SIG-M5 treated with dmso at 0.1 percent for 504 hours (cell line): Measurements from ENCODE around the gene PI4KA.
"Not testable (repeated sequence)": the region's sequence is repeated elsewhere in the genome, so short reads cannot be mapped to it uniquely, and the experiment has no call there.

Source experiments
- DNase-seq: peaks from one replicate; lab custom pipeline; 2025; ENCODE audit not compliant: unreplicated experiment; lab: John Stamatoyannopoulos, UW

Gene PI4KA

DNA sequence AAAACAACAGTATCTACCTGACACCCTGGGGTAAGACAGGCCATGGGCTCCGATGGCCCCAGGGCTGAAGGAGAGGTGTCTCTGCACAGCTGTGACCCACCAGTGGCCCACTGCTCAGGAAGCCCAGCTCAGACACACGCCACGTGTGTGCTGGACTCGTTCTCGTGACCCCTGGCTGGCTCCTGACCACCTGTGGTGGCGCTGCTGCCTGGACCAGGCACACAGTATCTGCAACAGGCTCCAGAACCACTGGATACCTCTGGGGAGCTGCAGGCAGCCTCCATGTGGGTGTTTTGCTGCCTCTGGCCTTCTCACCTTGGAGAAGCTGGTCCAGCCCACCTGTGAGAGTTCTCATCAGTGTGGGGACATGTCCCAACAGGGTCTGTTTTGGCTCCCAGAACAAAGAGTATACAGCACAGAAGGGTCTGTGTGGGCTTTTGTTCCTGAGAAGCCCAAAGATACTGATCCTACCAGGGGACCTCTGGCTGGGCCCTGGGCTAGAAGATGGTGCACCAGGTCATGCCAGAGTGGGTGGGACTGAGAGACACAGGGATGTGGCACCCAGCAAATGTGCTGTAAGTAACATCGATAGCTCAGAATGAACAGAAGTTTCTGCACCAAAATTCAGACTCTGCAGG, 106.4 kb downstream of the PI4KA start:
- DNase-seq, result no peak

DNA sequence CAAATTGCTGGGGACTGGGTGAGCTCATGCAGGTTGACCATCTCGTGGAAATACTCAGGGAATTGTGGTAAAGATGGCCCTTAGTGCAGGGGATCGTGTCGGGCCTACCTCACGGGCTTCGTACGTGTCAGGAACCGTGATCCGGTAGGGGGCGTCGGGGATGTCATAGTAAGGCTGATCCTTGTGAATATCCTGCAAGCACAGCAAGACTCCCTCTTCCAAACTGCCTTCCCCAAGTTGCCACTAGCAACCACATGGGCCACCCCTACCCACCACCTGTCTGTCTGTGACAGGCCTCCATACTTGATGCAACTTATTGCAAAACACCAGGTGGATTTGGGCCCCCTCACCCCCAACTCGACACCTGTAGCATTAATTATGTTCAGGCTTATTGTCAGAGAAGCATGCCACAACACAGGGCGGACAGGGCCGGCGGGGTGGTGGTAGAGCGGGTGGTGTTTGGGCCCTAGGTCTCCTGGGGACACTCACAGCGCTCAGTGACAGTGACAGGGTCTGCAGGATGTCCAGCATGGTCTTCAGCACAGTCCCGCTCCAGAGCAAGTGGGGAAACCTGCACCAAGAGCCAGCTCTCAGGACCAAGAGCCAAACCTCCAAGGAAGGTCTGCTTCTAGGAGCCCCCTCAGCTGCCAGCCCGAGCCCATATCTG, 107.3 kb downstream of the PI4KA start:
- no peak for DNase-seq

DNA sequence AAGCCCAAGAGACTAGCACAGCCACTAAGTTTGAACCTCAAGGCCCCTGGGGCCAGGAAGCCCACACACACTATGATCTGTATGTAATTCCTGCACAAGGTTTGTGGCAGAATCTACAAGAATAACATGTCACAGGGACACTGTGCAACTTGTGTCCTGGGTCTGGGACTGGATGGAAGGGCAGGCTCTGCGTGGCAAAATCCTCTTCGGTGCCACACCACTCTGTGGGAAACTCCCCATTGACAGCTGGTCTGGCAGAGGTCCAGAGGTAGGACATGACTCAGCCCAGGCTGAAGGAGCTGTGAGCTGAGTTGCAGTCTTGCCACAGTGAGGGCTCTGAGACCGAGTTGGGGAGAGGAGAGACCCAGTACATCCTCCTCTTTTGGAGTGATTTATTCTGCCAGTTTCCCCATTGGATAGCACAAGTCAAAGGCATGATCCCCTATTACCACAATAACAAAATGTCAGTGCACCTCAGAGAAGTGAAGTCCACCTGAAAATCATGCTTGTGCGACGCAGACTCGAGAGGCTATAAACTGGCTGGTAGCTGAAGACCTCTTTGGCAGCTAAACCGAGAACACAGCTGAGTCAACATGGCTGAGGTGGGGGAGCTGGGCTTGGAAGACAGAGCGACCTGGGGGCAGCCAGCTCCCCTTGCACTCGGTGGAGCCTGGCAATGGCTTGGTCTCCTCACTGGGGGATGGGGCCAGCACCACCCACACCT, 108.0 kb downstream of the PI4KA start:
- no peak for DNase-seq

DNA sequence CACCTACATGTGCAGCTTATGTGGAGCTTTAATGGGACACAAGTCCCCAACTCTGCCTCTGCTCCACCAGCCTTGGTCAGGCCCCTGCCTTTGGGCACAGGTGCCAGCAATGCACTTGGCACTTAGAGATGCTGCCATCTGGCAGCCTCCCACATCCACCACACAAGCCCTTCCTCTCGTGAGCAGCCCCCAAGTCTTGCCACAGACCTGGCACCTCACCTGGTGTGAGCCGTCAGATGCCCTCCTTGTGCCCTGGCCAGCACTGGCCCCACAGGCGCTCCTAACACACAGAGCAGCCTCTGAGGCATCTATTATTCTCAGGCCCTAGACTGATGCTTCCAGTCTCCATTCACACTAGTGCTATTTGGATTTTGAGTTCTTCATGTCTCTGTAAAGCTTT, 109.2 kb downstream of the PI4KA start:
- no peak for DNase-seq

DNA sequence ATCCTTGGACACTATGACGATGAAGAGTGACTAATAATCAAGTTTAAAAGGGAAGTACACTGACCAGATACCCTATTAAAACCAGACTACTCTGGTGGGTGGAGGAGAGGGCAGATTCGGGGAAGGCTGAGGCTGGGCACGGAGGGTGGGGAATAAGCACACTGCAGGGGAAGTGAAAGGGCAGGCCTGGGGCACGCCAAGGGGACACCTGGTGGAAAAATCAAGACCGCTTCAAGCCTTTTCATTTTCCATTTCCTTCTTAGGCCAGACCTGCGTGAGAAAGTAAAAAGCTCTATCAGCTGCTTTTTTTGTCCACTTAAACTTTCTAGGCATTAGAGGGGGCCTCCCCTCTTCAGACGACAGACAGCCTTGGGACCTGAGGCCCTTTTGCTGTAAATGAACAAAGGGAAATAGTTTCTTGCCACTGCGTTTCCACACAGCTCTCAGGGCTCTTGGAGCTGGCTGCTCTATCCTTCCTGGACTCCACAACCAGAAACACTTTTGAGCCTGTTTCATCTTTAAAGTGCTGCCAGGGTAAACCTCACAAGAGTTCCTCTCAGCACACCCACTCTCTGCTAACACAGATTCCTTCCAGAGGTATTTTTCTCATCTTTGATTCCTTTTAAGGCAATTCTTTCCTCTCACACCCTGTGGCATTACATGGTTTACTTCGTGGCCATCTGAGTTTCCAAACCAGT, 109.7 kb downstream of the PI4KA start:
- no peak for DNase-seq

DNA sequence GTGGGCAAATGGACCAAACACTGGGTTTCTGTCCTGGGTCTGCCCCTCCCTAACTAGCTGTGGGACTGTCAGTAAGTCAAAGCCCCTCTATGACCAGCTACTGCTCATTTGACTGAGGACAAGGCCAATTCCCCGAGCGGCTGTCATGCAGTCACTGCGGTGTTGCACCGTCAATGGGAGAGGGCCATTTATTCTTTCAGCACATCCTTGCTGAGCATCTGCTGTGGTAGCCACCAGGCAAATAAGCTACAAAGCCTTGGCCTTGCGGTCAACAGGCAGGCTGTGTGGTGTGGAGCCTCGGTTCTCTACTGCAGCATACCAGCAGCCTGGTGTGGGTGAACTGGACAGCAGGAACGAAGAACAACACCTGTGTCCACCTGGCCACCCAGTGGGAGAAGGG, 110.5 kb downstream of the PI4KA start:
- DNase-seq, result no peak

DNA sequence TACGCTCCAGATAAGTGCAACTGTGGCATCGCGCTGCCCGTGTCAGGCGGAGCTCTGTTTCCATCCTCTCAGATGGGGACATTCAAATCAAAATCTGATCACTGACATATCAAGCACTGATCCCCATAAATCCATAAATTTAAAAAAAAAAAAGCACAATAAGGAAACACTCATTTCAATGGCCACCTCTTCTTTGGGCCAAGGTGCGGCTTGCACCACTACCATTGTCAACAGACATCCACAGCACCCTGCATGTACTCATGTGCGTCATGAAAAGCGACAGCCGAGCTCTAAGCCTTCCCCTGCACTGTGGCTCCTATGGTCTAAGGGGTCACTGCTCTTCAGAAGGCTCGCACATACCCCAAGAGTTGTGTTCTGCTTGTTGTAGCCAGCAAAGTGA, 111.4 kb downstream of the PI4KA start:
- DNase-seq, result no peak

DNA sequence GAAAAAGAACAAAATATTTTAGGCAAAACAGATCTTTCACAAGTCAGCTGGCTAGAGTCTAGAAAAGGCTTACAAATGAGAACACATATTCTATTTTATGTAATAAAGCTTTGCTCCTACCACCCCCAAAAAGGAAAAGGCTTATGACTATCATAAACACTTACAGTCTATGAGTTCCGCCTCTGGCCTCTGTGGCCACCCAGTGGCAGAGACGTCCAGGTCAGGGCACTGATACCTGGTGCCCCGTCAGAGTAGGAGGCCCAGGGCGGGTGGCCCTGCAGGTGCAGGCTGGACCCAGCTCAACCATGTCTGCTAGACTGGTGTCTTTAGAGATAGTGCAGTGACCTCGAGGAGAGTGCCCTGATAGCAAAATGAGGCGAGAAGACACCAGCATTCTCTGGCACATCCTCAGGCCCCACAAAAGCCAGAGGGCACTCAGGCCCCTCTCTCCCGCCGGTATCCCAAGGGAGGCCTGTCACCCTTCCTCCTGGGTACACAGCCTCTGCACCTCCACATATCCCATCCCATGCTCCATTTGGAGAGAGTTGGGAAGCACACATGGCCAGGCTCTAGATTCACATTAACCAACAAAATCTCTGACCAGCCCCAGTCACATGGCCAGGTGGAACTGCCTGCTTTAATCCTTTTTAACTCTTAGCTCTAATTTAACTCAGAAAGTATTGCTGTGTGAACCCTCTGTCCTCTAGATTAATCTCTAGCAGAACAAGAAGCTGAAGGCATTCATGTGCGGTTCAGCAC, 112.0 kb downstream of the PI4KA start:
- DNase-seq, result no peak

DNA sequence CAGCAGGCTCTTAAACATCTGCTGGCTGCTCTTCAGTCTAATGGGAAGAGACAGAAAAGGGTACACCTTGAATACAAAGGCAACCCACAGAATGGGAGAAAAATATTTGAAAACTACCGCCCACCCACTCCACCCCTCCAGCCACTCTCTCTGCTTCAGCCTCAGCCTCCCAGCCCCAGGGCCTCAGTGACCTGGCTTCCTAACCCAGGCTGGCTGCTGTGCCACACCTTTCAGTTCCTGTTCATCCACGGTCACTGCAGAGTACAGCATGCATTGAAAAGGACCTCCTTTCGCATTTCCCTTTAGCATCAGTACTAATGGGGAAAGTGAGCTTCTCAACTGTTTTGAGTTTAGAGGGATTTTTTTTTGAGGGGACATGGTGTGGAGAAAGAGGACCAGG, 113.5 kb downstream of the PI4KA start:
- DNase-seq, result no peak

DNA sequence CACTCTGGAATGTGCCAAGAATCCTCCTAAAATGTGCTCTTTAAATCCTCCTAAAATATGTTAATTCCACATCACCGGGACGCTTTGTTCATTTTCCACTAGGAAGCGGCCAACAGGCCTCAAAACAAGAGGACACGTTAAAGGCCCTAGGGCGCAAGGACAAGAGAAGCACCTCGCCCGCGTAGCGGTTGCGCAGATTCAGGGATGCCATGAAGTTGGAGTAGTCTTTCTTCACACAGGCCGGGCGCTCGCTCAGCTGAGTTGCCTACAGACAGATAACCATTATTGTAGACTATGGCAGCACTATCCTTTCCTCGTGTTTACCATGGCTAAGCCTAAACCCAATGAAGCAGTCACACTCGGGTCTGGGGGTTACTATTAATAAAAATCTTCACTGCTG, 114.2 kb downstream of the PI4KA start:
- no peak for DNase-seq

DNA sequence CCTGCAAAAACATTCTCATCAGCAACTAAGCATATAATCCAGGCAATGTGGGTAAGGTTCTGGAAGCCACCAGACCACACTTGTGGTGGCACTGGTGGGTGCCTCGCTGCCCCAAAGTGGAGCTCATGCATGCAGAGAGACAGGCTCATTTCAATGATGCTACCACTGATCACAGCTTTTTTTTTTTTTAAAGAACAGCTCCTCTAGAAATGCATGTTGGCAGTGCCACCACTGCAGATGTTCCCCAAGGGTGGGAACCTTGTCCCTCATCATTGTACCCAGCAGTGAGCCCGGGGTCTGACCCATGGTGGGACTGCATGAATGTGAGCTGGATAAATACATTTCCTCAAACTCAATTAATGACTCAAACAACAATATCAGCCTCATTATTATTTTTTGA, 115.8 kb downstream of the PI4KA start:
- DNase-seq, result no peak

DNA sequence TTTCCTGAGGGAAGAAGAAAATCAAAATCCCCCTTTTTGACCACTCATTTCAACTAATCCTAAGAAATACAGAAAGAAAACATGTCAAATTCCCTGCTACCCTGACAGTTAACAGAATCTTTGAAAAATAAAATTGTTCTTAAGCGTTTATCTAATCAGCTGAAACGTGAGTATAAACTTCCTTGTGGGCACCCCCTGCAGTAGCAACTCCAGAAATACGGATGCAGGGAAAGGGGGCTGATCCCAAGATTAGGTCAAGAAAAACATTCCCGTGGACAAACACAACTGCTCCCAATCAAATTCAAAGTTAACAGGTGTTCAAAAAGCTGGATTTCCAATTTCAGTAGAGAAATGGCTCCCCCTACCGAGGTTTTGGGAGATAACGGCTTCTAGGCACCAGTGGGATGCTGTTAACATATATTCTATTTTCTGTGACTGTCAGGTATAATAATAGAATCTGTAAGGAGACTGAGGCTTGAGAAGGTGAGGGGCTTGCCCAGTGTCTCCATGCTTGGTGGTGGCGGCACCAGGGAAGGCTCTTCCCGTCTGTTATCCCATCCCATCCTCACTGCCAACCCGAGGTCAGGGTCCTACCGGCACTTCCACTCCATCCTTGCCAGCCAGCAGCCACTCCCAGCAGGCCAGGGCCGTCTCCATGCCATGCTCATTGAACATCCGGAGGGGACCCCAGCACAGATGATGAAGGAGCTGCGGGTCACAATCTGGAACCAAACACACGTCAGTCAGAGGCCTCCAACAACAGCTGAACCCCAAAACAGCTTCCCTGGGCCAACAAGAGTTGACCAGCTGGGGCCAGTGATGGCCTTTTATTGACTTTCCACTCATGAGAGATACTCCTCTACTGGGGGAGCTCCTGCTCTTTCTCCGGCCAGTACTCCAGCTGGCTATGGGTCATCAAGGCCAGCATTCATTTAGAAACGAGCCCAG, 116.7 kb downstream of the PI4KA start:
- no peak for DNase-seq

DNA sequence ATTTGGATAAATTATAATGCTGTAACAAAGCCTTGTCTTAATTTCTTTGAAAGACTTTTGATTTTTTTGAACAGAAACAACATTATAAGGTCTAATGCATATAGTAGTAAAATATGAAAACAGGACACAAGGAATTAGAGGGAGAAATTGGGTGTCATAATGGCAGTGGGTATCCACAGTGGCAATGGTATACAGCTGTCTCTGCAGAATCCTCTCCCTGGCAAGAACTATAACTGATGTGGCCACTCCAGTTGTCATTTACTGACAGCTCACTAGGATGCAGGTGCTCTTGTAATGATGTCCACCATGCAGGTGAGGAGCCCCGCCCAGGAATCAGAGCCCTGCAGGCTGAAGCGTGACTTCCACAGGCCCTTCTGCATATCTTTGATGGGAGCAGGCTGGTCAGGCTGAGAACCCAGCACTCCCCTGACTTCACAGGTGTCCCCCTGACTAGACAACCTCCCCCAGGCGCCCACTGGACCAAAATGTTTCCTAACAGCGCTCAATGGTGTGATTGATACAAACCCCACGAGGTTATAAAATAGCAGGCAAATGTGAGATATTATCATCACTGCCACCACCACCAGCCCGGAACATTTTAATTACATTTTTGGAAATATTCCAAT, 117.5 kb downstream of the PI4KA start:
- no peak for DNase-seq

DNA sequence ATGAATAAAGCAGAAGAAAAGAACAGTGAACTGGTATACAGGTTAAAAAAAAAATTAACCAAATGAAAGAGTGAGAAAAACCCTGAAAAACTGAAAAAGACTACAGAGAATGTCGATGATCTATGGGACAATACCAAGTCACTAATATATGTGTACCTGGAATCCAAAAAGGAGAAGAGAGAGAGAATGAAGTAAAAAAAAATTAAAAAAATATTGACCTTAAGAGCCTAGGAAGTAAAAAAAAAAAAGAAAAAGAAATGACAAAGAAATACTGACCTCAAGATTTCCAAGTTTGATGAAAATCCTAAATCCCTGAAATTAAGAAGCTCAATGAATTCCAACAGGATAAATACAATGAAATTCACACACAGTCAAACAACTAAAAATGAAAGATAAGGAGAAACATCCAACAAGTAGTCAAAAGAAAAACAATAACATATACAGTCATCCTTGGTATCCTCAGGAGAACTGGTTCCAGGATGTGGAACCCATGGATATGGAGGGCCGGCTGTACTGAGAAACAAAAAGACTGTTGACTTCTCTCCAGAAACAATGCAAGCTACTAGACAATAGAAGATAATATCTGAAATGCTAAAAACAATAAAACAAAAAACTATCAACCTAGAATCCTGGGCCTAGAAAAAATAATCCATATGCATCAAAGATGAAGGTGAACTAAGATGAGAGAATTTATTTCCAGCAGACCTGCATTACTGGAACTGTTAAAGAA, 118.2 kb downstream of the PI4KA start:
- DNase-seq, result no peak

DNA sequence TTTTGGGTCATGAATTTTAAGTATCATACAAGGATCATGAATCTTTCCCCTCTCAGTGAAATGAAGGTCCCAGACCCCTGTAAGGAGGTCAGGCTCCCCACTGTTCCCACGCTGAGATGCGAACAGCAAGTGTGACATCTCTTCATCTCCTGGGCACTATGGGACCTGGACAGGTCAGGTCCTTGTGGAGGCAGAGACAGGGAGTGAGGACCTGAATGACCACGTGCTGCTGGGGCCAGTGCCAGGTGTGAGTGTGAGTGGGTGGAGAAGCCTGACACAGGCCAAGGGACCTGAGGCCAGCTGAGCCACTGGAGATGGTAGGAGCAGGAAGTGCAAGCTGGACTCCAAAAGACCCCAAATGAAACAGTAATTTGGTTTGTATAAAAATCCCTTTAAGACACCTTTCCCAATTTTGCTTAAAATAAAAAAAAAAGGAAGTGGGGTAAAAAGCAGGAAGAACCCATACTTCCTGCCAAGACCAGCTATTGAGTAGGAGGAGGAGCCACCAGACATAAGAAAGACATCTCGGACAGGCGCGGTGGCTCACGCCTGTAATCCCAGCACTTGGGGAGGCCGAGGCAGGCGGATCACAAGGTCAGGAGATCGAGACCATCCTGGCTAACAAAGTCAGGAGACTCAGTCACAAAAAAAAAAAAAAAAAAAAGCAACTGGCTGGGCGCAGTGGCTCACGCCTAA, 120.1 kb downstream of the PI4KA start:
- DNase-seq, result peak; percentile 19

DNA sequence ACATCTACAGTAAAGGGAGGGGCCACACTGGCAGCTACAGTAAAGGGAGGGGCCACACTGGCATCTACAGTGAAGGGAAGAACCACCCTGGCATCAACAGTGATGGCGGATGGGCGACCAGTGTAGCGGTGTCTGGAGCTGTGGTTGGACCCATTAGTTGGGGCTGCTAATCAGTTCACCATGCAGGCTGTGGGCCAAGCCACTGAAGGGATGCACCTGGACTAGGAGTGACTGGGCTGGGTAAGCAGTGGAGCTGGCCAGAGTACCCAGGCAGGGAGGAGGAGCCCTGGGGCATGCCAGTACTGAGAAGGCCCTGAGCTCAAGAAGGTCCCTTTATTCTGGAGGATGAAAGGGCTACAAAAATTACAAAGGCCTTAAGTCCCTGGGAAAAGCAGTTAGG, 121.7 kb downstream of the PI4KA start:
- DNase-seq, result not testable (repeated sequence)

DNA sequence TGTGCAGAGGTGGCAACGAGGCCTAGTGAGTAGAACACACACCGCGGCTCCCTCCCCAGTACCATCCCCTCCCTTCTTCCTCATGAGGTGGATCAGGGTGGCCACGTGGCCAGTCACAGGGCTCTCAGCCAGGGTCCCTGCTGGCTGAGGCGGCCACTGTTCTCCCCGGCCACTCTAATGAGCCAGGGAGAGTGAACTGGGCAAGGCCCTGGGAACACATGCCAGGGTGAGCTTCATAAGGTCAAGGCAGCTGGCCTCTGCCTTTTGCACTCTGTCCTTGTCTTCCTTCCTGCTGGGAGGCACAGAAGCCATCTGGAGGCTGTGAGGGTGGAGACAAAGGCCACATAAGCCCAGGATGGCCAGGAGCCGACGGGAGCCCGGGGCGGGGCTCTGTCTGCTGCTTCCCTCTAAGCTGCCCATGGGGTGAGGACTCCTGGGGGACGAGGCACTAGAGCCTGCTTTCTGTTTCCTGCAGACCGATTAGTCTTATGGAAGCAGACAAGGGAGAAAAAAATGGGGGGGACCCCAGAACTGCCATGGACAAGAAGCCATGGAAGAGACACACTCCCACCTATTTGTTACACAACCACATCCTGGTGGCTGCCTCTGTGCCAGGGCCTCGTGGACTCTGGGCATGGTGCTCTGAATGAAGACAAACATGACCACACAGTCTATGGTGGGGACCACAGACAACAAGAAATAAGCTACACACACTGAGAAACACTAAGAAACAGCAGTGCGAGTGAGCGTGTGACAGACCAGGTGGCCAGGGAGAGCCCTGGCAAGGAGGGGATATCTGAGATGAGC, 123.1 kb downstream of the PI4KA start:
- not testable (repeated sequence) for DNase-seq
